Astrocyte (in vitro differentiated cells and primary cell): ENCODE results near the gene VEGFB.

Experiments used
- EZH2 ChIP-seq: IDR thresholded peaks from 2 replicates; pipeline ENCODE4 v1.6.1; 2012; ENCODE audit warnings: mild to moderate bottlenecking, low read length, inconsistent platforms; ENCODE audit not compliant: insufficient read depth
- TF ChIP-seq, protein P1 (sequence below): IDR thresholded peaks from 2 replicates; pipeline ENCODE4 v1.5.1; 2011; ENCODE audit warnings: low read depth, mild to moderate bottlenecking, inconsistent platforms, low read length, moderate library complexity; ENCODE audit not compliant: insufficient read depth

DNA sequence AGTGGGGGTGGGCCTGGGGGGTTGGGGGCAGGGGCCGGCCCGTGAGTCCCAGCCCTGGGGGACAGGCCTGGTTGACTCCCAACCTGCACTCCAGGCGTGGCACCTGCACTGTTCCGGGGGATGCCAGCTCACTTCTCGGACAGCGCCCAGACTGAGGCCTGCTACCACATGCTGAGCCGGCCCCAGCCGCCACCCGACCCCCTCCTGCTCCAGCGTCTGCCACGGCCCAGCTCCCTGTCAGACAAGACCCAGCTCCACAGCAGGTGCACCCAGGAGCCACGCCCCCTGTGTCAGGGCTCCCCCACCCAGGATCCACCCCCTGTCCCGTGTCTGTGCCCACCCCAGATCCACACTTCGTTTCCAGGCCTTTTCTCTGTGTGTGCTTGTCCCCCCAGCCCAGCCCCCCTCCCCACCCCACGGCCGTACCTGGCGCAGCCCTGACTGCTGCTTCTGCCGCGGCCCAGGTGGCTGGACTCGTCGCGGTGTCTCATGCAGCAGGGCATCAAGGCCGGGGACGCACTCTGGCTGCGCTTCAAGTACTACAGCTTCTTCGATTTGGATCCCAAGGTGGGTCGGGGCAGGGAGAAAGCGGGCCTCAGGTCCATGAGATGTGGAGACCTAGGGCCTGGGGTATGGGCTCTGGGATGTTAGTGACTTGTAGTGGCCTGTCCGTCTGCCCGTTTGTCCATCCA, 23.1 kb upstream of the VEGFB start:
- TF ChIP-seq, protein P1, sequence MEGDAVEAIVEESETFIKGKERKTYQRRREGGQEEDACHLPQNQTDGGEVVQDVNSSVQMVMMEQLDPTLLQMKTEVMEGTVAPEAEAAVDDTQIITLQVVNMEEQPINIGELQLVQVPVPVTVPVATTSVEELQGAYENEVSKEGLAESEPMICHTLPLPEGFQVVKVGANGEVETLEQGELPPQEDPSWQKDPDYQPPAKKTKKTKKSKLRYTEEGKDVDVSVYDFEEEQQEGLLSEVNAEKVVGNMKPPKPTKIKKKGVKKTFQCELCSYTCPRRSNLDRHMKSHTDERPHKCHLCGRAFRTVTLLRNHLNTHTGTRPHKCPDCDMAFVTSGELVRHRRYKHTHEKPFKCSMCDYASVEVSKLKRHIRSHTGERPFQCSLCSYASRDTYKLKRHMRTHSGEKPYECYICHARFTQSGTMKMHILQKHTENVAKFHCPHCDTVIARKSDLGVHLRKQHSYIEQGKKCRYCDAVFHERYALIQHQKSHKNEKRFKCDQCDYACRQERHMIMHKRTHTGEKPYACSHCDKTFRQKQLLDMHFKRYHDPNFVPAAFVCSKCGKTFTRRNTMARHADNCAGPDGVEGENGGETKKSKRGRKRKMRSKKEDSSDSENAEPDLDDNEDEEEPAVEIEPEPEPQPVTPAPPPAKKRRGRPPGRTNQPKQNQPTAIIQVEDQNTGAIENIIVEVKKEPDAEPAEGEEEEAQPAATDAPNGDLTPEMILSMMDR: no peak
- no peak for TF ChIP-seq EZH2
